ENCODE data around the gene MIER2.

MIER2 gene

GRCh38 chr19:355134-355533 lies 10.5 kb upstream of the MIER2 start:
- TF ChIP-seq, protein P1, sequence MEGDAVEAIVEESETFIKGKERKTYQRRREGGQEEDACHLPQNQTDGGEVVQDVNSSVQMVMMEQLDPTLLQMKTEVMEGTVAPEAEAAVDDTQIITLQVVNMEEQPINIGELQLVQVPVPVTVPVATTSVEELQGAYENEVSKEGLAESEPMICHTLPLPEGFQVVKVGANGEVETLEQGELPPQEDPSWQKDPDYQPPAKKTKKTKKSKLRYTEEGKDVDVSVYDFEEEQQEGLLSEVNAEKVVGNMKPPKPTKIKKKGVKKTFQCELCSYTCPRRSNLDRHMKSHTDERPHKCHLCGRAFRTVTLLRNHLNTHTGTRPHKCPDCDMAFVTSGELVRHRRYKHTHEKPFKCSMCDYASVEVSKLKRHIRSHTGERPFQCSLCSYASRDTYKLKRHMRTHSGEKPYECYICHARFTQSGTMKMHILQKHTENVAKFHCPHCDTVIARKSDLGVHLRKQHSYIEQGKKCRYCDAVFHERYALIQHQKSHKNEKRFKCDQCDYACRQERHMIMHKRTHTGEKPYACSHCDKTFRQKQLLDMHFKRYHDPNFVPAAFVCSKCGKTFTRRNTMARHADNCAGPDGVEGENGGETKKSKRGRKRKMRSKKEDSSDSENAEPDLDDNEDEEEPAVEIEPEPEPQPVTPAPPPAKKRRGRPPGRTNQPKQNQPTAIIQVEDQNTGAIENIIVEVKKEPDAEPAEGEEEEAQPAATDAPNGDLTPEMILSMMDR (conservative IDR thresholded peaks at IDR 0.05; ENCODE audit: control insufficient read depth, insufficient read depth, low read depth, low read length), result no peak

GRCh38 chr19:351976-352625 lies 7.5 kb upstream of the MIER2 start:
- H3K4me3 ChIP-seq (ENCODE audit: control insufficient read depth, low read depth, low read length), result no peak overlapping the region
- TF ChIP-seq, protein P1 (conservative IDR thresholded peaks at IDR 0.05; ENCODE audit: control insufficient read depth, insufficient read depth, low read depth, low read length), result no peak
- DNase-seq (ENCODE audit: low read depth), result peak; percentile 26

More at GRCh38 chr19:355134-355533, 10.5 kb upstream of the MIER2 start:
- H3K4me3 ChIP-seq (ENCODE audit: control insufficient read depth, low read depth, low read length), result no peak overlapping the region
- DNase-seq (ENCODE audit: low read depth), result no peak

DNA sequence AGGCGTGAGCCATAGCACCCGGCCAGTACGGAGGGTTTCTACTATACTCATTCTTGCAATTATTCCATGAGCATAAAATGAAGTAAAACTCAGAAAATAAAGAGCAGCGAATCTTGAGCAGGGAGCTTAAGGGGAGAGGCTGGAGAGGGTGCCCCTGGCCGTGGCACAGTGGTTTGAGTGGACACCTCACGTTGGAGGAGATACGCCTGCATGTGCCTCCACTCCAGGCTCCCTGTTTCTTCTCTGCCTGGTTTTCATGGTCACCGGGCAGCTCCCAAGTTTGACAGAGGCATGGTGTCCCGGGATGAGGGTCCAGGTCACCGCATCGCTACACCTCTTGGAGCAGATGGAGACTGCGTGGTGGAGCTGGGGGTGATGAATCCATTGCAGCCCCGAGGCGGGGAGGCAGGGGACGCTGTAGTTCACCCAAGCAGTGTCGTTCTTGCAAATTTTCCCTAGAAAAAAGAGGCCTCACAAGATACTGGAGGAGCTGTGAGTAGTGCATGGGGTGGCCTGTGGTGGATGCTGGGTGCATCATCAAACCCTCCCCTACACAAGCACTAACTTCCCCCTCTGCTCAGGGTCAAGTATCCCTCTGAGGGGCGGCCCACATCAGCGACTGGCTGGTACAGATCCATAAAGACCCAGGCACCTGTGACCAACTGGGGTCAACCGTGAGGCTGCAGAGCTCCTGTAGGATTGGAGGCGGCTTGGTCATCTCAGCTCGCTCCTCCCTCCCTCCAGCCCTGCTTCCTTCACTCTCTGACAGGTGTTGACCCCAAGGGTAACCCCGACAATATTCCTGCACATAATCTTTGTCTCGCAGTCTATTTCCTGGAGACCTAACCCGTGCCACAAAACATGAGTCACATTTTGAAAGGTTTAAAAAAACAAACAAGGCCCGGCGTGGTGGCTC lies 3.6 kb upstream of the MIER2 start:
- TF ChIP-seq, protein P1 (conservative IDR thresholded peaks at IDR 0.05; ENCODE audit: control insufficient read depth, insufficient read depth, low read depth, low read length), result peak; percentile 18
- DNase-seq (ENCODE audit: low read depth), result no peak

DNA sequence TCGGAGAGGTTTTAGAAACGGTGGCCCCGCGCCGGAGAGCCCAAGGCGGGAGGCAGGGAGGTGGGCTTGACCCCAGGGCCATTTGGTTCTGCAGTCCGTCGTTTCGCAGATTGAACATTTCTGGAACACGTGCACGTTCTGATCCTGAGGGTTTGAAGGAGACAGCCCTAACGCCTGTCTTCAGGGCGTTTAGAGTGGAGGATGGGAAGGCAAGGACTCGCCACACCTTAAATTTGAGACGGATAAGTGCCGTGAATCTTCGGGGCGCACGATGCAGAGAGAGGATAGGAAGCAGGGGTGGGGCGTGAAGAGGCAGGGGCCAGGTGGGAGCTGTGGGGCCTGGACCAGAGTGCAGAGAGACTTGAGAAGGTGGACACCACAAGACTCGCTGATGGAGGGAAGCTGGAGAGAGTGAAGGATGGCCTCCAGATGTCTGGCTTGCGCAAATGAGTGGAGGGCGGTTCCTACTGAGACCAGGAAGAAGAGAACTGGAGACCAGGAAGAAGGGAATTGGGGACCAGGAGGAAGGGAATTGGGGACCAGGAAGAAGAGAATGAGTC lies 804 bp upstream of the MIER2 start:
- TF ChIP-seq, protein P1 (conservative IDR thresholded peaks at IDR 0.05; ENCODE audit: control insufficient read depth, insufficient read depth, low read depth, low read length), result no peak
- DNase-seq (ENCODE audit: low read depth), result peak; percentile 30
- H3K4me3 ChIP-seq (ENCODE audit: control insufficient read depth, low read depth, low read length), result no peak overlapping the region

More for the DNA sequence above, 3.6 kb upstream of the MIER2 start:
- H3K4me3 ChIP-seq (ENCODE audit: control insufficient read depth, low read depth, low read length), result no peak overlapping the region

DNA sequence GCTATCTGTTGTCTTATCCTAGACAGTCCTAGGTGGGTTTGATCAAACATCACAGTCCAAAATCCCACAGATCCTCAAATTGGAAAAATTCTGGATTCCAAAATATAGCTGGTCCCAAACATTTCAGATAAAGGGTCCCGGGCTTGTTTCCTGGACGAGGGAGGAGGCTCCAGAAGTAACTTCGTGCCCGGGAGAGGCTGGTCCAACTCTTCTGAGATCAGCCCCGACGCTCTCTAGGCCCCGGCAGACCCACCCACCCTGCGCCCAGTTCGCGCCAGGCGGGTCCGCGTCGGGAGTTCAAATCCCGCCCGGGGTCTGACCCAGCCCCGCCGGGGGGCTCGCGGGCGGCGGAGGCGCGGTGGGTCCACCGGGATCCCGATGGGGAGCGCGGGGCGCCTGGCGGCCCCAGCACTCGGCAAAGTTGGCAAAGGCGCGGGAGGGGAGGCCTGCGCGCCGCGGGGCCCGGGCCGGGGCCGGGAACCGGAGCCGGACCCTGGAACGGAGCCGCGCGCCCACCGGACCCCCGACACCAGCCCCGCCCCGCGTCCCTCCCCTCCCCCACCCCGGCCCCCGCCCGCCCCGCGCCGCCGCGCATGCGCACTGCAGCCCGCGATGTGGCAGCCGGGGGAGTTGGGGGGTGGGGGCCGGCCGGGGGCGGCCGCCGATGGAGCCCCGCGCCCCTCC lies 513 bp downstream of the MIER2 start:
- TF ChIP-seq, protein P1 (conservative IDR thresholded peaks at IDR 0.05; ENCODE audit: control insufficient read depth, insufficient read depth, low read depth, low read length), result no peak
- H3K4me3 ChIP-seq (ENCODE audit: control insufficient read depth, low read depth, low read length), result peak overlapping the region; percentile 73
- DNase-seq (ENCODE audit: low read depth), result no peak

GRCh38 chr19:343451-343931 lies 1.1 kb downstream of the MIER2 start:
- peak overlapping the region; percentile 73 for H3K4me3 ChIP-seq (ENCODE audit: control insufficient read depth, low read depth, low read length)
- no peak for DNase-seq (ENCODE audit: low read depth)

More at GRCh38 chr19:343451-343931, 1.1 kb downstream of the MIER2 start:
- TF ChIP-seq, protein P1 (conservative IDR thresholded peaks at IDR 0.05; ENCODE audit: control insufficient read depth, insufficient read depth, low read depth, low read length), result no peak

Data from fibroblast of mammary gland (primary cell).